ENCODE results near the gene DHRS11.
A peak's percentile ranks its signal among the peaks of the same experiment; 100 is the strongest.

Gene DHRS11

GRCh38 chr17:36616061-36617029 is 24.7 kb downstream of the DHRS11 start:
- DNase-seq, result no peak

- no peak for DNase-seq
Measured at GRCh38 chr17:36617773-36618172, 26.1 kb downstream of the DHRS11 start.

- DNase-seq, result no peak
Measured at GRCh38 chr17:36623281-36623680, 31.6 kb downstream of the DHRS11 start.

- DNase-seq, result no peak
Measured at GRCh38 chr17:36625188-36625587, 33.5 kb downstream of the DHRS11 start.

GRCh38 chr17:36627101-36627500 is 35.4 kb downstream of the DHRS11 start:
- DNase-seq, result no peak

- no peak for DNase-seq
Measured at GRCh38 chr17:36628576-36628975, 36.9 kb downstream of the DHRS11 start.

GRCh38 chr17:36629252-36629847 is 37.7 kb downstream of the DHRS11 start:
- DNase-seq, result peak; percentile 96

GRCh38 chr17:36629970-36630502 is 38.4 kb downstream of the DHRS11 start:
- no peak for DNase-seq

GRCh38 chr17:36631022-36631421 is 39.3 kb downstream of the DHRS11 start:
- no peak for DNase-seq

- no peak for DNase-seq
Measured at GRCh38 chr17:36632916-36633771, 41.5 kb downstream of the DHRS11 start.

GRCh38 chr17:36640346-36640745 is 48.7 kb downstream of the DHRS11 start:
- DNase-seq, result no peak

- DNase-seq, result no peak
Measured at GRCh38 chr17:36640836-36641235, 49.2 kb downstream of the DHRS11 start.

GRCh38 chr17:36641331-36641876 is 49.7 kb downstream of the DHRS11 start:
- no peak for DNase-seq

- peak; percentile 56 for DNase-seq
Measured at GRCh38 chr17:36641877-36642845, 50.5 kb downstream of the DHRS11 start.

GRCh38 chr17:36643086-36643685 is 51.5 kb downstream of the DHRS11 start:
- DNase-seq, result no peak

- no peak for DNase-seq
Measured at GRCh38 chr17:36645422-36645821, 53.7 kb downstream of the DHRS11 start.

- DNase-seq, result no peak
Measured at GRCh38 chr17:36647636-36648035, 56.0 kb downstream of the DHRS11 start.

GRCh38 chr17:36650096-36650775 is 58.6 kb downstream of the DHRS11 start:
- no peak for DNase-seq

Measured in activated CD8-positive, alpha-beta memory T cell treated with anti-CD3 and anti-CD28 coated beads, Interleukin-2, amount 50 U/mL, for 48 hours (primary cell).